Epithelial cell of umbilical artery (primary cell): ENCODE data around the gene CIB4. TPM values are rescaled to one million over a fixed set of nuclear protein-coding genes. Genes with fewer than 3 reads are reported as not detected.

Source experiments
- total RNA-seq: library from RNA; depleted of rRNA; stranded (reverse); fragments of >200 nt; gene quantifications from 2 replicates; pipeline ENCODE4 v1.2.3, GENCODE V29; 2014

The CIB4 gene
- not detected in 2 replicates for total RNA-seq

DNA sequence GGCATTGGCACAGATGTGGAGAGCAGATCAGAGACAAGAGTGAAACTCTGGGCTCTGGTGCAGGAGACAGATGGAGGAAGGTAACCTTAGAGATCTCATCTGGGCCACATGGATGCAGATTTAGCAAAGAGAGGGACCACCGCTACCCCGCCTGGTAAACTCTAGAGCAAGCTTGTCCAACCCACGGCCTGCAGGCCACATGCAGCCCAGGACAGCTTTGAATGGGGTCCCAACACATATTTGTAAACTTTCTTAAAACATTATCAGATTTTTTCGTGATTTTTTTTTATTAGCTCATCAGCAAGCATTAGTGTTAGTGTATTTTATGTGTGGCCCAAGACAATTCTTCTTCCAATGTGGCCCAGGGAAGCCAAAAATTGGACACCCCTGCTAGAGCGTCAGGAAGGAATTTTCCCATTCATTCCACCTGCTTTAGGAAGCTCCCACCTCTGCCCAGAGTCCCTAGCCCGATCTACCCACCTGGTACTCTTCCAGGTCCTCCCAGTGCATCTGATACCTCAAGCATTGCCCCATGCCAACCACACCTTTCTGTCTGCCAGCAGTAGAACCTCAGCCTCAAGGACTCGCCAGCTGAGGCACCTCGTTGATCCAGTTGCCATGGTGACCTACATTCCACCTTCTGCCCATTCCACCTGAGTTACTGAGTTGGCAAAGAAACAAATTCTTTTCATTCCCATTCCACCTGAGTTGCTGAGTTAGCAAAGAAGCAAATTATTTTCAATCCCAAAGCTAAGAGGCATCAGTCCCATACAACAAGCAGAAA, at the start of gene CIB4:
Gene CIB4 (minus strand): TSS at position 586 of the 784 bp plus-strand sequence. CDS start 52 bp downstream, at position 534.

Other genes starting within 250 kb of the CIB4 start
- not detected in 2 replicates for gene DRC1, start 239.4 kb downstream of the CIB4 start, total RNA-seq
- gene OTOF, start 163.2 kb downstream of the CIB4 start, total RNA-seq = under 0.01 and 0.15 TPM in 2 replicates
- gene KCNK3, start 51.4 kb upstream of the CIB4 start, total RNA-seq = not detected in 2 replicates
- gene SLC35F6, start 122.9 kb upstream of the CIB4 start, total RNA-seq = 15.6 and 22.3 TPM in 2 replicates
- gene CENPA, start 144.7 kb upstream of the CIB4 start, total RNA-seq = 19.3 and 21.1 TPM in 2 replicates
- not detected in 2 replicates for gene DPYSL5, start 206.8 kb upstream of the CIB4 start, total RNA-seq